HG03558 (cell line): ENCODE data around the gene IL16.
"Not testable (repeated sequence)": the region's sequence is repeated elsewhere in the genome, so short reads cannot be mapped to it uniquely, and the experiment has no call there.

ENCODE experiments used
- ATAC-seq: cut with Tn5 transposase; IDR thresholded peaks from one replicate; pipeline ENCODE4 v1.9.1; 2021; ENCODE audit warnings: moderate number of reproducible peaks; ENCODE audit not compliant: unreplicated experiment; ENCODE audit errors: extremely low read depth

Gene IL16

DNA sequence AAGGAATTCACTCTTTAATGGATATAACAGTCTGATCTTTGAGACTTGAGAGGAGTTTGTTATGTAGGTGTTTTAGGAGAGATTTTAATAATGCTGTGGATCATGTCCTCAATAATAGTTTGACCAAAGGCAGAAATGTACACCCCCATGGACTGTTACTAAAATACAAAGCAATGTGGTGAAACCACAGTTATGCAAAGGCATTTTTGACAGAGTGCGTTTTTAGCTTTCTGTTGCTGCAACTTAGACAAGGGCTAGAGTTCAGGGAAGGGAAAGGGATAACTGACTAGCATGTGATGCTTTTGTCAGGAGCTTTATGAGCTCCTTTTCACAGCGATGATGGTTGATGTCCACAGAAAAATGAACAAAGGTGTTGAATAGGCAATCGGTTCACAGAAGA, 130.8 kb downstream of the IL16 start:
- no peak for ATAC-seq

DNA sequence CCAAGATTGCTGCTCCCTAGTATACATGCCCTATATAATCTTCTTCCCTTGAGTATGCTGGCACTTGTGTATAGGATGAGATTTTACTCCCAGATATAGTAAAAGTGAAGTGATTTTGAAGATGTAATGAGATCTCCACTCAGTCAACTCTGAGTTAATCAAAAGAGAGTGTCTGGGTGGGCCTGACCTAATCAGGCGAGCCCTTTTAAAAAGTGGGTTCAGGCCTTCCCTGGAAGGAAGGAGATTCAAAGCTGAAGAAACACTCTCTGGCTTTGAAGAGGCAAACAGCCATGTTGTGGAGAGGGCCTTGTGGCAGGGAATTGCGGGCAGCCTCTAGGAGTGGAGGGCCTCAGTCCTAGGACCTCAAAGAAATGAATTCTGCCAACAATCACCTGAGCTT, 132.8 kb downstream of the IL16 start:
- ATAC-seq, result no peak

DNA sequence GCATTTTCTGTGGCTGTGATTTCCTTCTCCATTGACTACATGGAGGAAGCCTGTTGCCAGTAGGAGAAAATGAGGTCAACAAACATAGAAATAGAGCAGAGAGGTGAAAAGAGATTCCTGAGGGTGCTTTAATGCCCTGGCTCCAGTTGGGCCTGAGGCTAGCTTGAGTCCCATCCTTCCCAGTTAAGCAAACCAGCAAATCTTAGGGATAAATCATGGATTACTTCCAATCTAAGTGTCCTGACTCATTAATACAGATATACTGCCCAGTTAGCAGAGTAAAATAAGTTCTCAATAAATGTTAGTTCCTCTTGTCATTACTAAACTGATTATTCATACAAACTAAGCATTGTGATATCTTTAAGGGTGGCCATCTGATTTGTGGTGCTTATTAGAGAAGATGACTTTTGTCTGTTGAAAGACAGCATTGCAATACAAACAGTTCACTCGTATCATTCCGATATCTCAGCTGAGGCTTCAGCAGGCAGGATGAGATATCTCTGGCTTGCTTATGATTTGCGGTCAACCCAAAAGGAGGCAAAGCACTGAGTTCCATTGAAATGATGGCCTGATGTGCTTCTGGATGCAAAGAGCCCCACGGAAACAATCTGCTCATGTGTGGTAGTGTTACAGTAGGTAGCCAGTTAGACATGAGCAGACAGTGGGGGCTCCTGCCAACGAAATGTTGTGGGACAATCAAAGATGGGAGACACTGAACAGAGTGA, 133.8 kb downstream of the IL16 start:
- no peak for ATAC-seq

- not testable (repeated sequence) for ATAC-seq
Measured at GRCh38 chr15:81331141-81331540, 134.5 kb downstream of the IL16 start.

DNA sequence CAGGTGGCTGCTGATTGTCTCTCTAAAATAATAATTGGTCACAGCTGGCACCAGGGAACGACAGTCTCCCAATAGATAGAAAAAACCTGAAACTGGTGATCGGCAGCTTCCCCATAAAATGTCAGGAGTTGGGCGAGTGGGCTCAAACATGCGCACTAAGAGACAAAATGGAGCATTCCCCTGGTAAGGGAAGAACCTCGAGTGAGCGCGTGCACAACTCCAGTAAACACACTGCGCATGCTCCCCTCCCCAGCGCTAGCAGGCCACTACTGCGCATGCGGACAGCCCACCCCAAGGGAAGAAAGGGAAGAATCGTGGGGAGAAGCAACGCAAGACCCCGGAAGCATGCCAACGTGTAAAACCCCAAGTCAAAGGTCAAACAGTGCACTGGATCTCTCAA, 134.9 kb downstream of the IL16 start:
- ATAC-seq, result no peak

DNA sequence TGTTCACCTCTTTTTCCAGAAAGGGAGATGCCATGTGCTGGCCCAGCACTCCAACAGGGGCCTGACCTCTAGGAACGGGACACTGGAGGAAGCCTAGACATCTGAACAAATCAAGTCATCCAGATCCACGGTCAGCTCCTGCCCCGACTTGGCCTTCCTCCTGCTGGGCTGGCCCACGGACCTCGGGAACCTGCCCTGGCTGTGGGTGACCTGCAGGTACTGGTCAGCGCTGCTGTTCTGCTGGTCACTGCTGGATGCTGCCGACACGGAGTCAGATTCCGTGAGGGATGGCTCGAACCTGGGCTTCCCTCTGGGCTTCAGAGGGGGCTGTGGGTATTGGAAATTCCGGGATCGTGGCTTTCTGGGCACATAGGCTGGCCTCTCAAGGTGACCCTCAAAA, 135.6 kb downstream of the IL16 start:
- ATAC-seq, result no peak

DNA sequence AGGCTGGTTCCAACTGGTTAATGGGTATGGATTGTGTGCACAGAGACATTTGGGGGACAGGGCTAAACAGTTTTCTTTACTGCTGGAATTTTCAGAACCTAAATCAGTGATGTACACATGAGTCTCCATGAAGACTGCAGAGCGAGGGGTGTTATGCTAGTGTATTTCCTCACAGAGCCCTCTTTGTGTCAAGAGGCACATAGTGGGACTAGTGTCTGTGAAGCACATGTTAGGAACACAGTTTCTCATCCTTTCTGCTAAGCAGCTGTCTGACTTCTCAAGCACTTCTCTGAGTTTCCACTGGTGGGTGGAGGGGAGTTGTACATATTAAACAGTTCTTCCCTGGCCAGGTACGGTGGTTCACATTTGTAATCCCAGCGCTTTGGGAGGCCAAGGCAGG, 136.7 kb downstream of the IL16 start:
- ATAC-seq, result no peak

DNA sequence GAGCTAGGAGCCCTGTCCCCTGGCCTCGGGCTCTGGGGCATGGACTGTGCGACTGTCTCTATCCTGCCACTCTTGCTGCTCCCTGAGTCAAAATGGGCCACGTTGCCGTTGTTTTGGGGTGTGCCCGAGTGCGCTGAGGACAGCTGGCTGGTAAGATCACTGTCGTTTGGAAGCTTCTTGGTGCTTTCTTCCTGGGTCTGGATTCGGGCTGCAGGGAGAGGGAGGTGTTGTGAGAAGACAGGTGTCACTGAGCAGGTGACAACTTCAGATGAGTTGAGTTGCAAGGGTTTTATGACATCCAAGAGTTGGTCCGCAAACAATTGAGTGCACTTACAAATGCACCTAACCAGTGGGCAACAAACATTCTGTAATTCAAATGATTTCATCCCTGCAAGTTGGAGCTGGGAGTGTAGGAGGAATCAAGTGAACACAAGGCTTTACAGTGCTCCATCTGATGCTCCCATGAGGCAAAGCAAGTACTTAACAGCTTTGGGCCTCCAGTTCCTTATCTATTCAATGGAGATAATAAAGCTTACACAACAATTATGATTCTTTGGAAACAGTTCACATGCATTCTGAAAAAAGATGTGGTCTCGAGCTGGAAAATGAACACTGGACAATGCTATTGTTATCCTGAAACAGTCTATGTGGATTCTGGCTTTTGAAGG, 138.2 kb downstream of the IL16 start:
- ATAC-seq, result no peak

GRCh38 chr15:81335631-81336030, 139.0 kb downstream of the IL16 start:
- no peak for ATAC-seq

- no peak for ATAC-seq
Measured at GRCh38 chr15:81336568-81336967, 139.9 kb downstream of the IL16 start.

- no peak for ATAC-seq
Measured at GRCh38 chr15:81337241-81337640, 140.6 kb downstream of the IL16 start.

DNA sequence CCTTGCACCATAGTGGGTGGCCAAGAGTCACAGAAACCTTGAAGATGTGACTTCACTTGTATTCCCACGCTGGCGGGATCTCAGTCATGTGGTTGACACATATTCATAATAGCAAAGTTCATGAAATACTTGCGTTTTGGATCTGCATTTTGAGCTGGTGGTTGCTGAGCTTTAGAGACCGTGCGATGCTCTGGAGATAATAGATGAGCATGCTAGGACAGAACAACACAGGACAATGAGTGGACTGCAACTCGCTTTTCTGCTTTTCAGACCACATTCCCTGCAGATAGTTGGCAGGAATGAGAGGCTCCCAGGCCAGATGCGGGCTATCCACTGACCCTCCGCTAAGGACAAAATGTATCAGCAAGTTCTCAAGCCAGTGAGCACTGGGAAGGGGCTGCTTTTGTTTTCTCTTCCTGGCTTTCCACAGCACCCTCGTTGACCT, 141.1 kb downstream of the IL16 start:
- ATAC-seq, result no peak

- ATAC-seq, result no peak
Measured at GRCh38 chr15:81338170-81339007, 141.7 kb downstream of the IL16 start.

GRCh38 chr15:81339321-81339720, 142.6 kb downstream of the IL16 start:
- no peak for ATAC-seq

DNA sequence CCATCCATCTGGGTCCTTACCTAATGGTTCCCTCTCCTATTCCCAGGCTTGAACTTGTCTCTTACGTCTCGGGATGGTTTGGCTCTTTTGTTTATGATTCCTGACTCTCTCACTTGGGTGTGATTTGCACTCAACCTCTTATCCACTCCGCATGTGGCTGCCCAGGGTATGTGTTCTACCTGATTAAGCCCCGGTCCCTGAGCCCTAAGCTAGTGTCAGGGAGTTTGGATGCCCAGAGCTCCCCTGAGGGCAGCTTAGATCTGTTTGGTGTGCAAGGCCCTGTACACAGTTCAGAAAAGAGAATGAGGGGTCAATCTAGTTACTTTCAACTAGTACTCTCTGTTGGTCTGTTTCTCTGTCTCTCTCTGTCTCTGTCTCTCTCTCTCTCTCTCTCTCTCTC, 143.2 kb downstream of the IL16 start:
- no peak for ATAC-seq

DNA sequence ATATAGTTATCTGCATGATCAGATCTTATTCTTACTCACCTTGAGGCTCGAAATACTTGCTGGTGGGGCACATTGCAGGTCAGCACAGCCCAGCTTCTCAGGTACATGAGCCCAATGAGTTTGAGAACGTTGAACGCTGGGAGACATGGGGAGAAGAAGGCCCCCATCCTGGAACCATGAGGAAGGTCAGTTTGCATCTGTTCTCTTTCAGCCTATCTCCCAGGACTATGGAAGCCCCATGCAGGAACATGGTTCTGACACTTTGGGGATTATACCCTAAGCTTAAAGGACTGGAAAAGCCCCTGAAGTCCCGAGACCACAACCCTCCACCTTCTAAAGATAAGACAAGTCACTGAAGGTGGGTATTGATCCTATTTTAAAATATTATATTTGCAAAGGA, 144.7 kb downstream of the IL16 start:
- ATAC-seq, result no peak

GRCh38 chr15:81343371-81343770, 146.7 kb downstream of the IL16 start:
- no peak for ATAC-seq

DNA sequence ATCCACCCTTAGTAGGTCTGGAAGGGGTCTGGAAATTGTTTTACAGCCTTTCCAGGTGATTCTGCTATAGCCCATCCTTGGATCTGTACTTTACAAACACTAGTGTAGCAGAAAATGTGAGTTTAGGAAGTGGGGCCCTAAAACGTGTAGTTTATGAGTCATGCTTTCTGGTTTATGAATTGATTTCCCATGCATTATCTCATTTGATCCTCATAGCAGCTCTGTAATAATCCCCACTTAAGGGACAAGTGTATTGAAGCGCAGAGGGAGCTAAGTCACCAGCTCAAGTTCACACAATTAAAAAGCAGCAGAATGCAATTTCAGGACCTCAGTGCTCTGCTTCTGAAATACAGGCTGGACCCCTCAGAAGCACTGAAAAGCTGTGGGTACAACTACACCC, 149.9 kb downstream of the IL16 start:
- no peak for ATAC-seq

GRCh38 chr15:81347910-81348309, 151.2 kb downstream of the IL16 start:
- ATAC-seq, result no peak

GRCh38 chr15:81348691-81349090, 152.0 kb downstream of the IL16 start:
- ATAC-seq, result not testable (repeated sequence)

DNA sequence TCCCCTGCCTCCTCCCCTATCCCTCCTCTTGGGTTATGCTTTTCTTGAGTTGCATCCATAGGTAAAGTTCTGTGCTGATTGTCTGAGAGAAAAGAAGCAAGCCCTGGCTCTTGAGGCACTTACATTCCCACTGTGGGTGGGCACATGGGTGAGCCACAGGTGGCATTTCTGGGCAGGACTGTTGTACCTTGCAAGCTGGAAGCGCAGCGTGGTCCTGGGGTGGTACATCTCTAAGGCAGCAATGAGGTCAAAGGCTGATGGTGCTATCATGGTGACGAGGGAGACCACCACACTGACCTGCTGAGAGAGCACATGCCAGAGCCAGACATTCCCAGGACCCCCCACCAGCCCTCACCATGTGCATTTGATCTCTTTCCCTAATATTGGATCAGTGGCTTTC, 152.6 kb downstream of the IL16 start:
- no peak for ATAC-seq
